Ishikawa (cell line): ENCODE results near the gene TREX2.

Experiments used
- CEBPB ChIP-seq: IDR thresholded peaks from 2 replicates; pipeline ENCODE4 v1.6.1; 2012
- EGR1 ChIP-seq: IDR thresholded peaks from 2 replicates; pipeline ENCODE4 v1.6.1; 2012
- EP300 ChIP-seq: IDR thresholded peaks from 2 replicates; pipeline ENCODE4 v1.6.1; 2012; ENCODE audit warnings: borderline replicate concordance
- NFIC ChIP-seq: IDR thresholded peaks from 2 replicates; pipeline ENCODE4 v1.6.1; 2012
- RAD21 ChIP-seq: IDR thresholded peaks from 2 replicates; pipeline ENCODE4 v1.6.1; 2012; ENCODE audit warnings: low read depth
- TEAD4 ChIP-seq: IDR thresholded peaks from 2 replicates; pipeline ENCODE4 v1.6.1; 2012
- TF ChIP-seq, protein P1 (sequence below): IDR thresholded peaks from 2 replicates; pipeline ENCODE4 v1.6.1; 2012
- TF ChIP-seq, protein P2 (sequence below): IDR thresholded peaks from 2 replicates; pipeline ENCODE4 v1.6.1; 2012; ENCODE audit warnings: low read depth, mild to moderate bottlenecking

DNA sequence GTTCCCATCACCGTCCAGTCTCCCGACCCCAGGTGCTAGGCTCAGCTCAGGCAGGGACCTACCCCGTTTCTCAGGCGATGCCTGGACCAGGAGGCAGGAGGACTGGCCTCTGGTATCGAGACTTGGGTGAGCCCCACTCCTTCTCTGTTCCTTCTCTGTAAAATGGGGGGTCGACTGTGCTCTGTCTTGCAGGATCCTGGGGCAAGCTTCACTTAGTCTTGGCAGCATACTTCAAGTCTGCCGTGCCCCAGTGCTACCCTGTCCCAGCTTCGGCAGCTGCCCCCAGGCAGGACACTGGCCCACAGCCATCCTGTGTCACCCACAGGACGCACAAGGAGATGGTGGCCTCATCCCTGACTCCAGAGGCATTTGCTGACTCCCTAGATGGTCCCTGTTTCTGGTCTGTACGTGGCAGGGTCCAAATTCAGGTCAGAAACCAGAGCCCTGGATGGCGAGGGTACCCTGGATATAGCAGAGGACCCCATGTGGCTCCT lies 31.6 kb upstream of the TREX2 start:
- TF ChIP-seq EGR1, result no peak
- TF ChIP-seq NFIC, result no peak
- TF ChIP-seq EP300, result no peak
- TF ChIP-seq TEAD4, result no peak
- TF ChIP-seq, protein P1, sequence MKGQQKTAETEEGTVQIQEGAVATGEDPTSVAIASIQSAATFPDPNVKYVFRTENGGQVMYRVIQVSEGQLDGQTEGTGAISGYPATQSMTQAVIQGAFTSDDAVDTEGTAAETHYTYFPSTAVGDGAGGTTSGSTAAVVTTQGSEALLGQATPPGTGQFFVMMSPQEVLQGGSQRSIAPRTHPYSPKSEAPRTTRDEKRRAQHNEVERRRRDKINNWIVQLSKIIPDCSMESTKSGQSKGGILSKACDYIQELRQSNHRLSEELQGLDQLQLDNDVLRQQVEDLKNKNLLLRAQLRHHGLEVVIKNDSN, result no peak
- TF ChIP-seq, protein P2, sequence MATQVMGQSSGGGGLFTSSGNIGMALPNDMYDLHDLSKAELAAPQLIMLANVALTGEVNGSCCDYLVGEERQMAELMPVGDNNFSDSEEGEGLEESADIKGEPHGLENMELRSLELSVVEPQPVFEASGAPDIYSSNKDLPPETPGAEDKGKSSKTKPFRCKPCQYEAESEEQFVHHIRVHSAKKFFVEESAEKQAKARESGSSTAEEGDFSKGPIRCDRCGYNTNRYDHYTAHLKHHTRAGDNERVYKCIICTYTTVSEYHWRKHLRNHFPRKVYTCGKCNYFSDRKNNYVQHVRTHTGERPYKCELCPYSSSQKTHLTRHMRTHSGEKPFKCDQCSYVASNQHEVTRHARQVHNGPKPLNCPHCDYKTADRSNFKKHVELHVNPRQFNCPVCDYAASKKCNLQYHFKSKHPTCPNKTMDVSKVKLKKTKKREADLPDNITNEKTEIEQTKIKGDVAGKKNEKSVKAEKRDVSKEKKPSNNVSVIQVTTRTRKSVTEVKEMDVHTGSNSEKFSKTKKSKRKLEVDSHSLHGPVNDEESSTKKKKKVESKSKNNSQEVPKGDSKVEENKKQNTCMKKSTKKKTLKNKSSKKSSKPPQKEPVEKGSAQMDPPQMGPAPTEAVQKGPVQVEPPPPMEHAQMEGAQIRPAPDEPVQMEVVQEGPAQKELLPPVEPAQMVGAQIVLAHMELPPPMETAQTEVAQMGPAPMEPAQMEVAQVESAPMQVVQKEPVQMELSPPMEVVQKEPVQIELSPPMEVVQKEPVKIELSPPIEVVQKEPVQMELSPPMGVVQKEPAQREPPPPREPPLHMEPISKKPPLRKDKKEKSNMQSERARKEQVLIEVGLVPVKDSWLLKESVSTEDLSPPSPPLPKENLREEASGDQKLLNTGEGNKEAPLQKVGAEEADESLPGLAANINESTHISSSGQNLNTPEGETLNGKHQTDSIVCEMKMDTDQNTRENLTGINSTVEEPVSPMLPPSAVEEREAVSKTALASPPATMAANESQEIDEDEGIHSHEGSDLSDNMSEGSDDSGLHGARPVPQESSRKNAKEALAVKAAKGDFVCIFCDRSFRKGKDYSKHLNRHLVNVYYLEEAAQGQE, result no peak
- no peak for TF ChIP-seq RAD21
- no peak for TF ChIP-seq CEBPB
